HepG2 (cell line): ENCODE results near the gene AHCYL2. TPM values are rescaled to one million over a fixed set of nuclear protein-coding genes. Genes with fewer than 3 reads are reported as not detected.

Source experiments
- CHD2 ChIP-seq: IDR thresholded peaks from 2 replicates; pipeline ENCODE4 v1.6.1; 2011; ENCODE audit warnings: low read depth, low read length, improper control_type of control experiment
- KLF12 ChIP-seq: sonication (generic); formaldehyde crosslinking; IDR thresholded peaks from 2 replicates; pipeline ENCODE4 v1.4.0; 2020; ENCODE audit warnings: missing genetic modification reagents, borderline replicate concordance
- MXD1 ChIP-seq: sonication (generic); formaldehyde crosslinking; IDR thresholded peaks from 2 replicates; pipeline ENCODE4 v1.4.0; 2020; ENCODE audit warnings: mild to moderate bottlenecking, missing genetic modification reagents
- ONECUT2 ChIP-seq: sonication (generic); formaldehyde crosslinking; IDR thresholded peaks from 2 replicates; pipeline ENCODE4 v1.4.0; 2020; ENCODE audit warnings: missing genetic modification reagents
- PATZ1 ChIP-seq: sonication (generic); formaldehyde crosslinking; IDR thresholded peaks from 2 replicates; pipeline ENCODE4 v1.4.0; 2020; ENCODE audit warnings: missing genetic modification reagents
- RBFOX2 ChIP-seq: fragments of 200-400 bp; formaldehyde crosslinking; IDR thresholded peaks from 2 replicates; pipeline ENCODE4 v1.6.1; 2017; ENCODE audit warnings: low read depth, mild to moderate bottlenecking, low read length
- SP5 ChIP-seq: IDR thresholded peaks from 2 replicates; pipeline ENCODE4 v1.6.1; 2016; ENCODE audit warnings: low read depth, borderline replicate concordance
- TAF1 ChIP-seq: sonication (generic); formaldehyde crosslinking; IDR thresholded peaks from 2 replicates; pipeline ENCODE4 v1.4.0; 2020; ENCODE audit warnings: missing genetic modification reagents
- ZBTB40 ChIP-seq, 2 experiments: fragments of 450-650 bp in 1 of 2; sonication (generic) in 1 of 2; formaldehyde crosslinking in 1 of 2; IDR thresholded peaks; 2 replicates each; pipeline versions ENCODE4 v1.6.1 to v1.8.0; 2016 to 2022; ENCODE audit warnings: antibody characterized with exemption in 1 of 2, mild to moderate bottlenecking in 1 of 2, missing genetic modification reagents in 1 of 2
- polyA plus RNA-seq, 8 experiments: library from polyadenylated mRNA; depleted of rRNA in 3 of 8; stranded (reverse) in 7 of 8; unstranded in 1 of 8; fragments of >200 nt; fragmentation: Illumina TruSeq in 4 of 8; extraction: Trizol in 4 of 8; gene quantifications; 2 replicates each; pipeline versions ENCODE4 v1.2.1 to v1.2.3, GENCODE V29; 2011 to 2016; ENCODE audit warnings: low read depth in 4 of 8, missing spikeins in 1 of 8, mixed read lengths in 1 of 8; ENCODE audit not compliant: insufficient read depth in 1 of 8
- total RNA-seq, 5 experiments: library from RNA; depleted of rRNA; stranded (reverse); fragments of >200 nt; fragmentation: Illumina TruSeq; extraction: Trizol; gene quantifications; 2 replicates each; pipeline ENCODE4 v1.2.3, GENCODE V29; 2016; ENCODE audit warnings: low read depth in 1 of 5
- TF ChIP-seq, protein P1 (sequence below), 2 experiments: sonication (generic) in 1 of 2; formaldehyde crosslinking in 1 of 2; IDR thresholded peaks; 2 replicates each; pipeline versions ENCODE4 v1.4.0 to v1.6.1; 2016 to 2020; ENCODE audit warnings: borderline replicate concordance in 1 of 2, low read depth in 1 of 2, mild to moderate bottlenecking in 1 of 2, missing genetic modification reagents in 1 of 2

The AHCYL2 gene
- total and polyA plus RNA-seq, 2 of the 13 experiments (the other 11 are each of a cell fraction or from before 2014, with no cell fraction given): 9.5 to 14.7 TPM

DNA sequence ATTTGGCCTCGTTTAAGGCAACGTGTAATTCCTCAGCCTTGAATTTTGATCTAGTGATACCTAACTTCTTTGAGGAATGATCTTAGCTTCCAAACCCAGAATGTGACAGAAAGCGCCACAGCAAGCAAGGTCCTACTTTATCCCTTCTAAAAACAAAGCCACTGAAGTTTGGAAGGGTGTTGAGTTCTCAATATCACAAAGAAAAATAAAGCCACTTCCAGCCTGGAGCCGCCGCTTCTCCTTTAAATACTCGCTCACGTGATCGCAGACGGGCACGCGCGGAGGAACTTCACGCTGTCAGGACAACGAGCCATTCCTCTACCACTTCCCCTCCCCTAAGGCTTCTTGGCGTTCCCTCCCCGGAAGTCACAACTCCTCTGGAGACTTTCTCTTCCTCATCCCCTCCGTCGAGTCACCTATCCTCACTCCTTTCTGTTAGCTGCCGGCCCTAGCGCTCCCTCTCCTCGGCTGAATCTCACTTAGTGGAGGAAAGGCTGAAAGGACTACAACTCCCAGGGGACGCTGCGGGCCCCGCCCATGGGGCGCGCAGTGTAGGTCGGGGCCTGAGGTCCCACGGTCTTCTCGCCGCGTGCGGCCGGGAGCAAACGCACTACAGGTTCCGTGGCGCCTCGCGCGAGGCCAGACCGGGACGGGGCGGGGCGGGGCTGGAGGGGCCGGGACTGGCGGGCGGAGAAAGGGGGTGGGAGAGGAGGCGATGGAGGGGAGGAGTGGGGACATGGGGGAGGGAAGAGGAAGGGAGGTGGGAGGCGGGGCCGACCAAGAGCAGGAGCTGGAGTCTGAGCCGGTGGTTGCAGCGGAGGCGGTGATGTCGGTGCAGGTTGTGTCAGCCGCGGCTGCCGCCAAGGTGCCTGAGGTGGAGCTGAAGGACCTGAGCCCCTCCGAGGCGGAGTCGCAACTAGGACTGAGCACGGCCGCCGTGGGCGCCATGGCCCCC, at the start of gene AHCYL2 (continued):
- TF ChIP-seq ZBTB40 (IDR thresholded peaks at IDR 0.05): no peak
- TF ChIP-seq ZBTB40 (CRISPR knock-in tag; IDR thresholded peaks at IDR 0.05): peak; percentile 41; the same call in 1 of the 2 replicates
- peak; percentile 75 for TF ChIP-seq RBFOX2
- TF ChIP-seq CHD2: peak; percentile 90
- 0 out of 2 replicates have a peak, but pooled peaks have one; percentile 86 for TF ChIP-seq KLF12 (CRISPR knock-in tag)
- no peak for TF ChIP-seq ONECUT2 (CRISPR knock-in tag)
- TF ChIP-seq, protein P1, sequence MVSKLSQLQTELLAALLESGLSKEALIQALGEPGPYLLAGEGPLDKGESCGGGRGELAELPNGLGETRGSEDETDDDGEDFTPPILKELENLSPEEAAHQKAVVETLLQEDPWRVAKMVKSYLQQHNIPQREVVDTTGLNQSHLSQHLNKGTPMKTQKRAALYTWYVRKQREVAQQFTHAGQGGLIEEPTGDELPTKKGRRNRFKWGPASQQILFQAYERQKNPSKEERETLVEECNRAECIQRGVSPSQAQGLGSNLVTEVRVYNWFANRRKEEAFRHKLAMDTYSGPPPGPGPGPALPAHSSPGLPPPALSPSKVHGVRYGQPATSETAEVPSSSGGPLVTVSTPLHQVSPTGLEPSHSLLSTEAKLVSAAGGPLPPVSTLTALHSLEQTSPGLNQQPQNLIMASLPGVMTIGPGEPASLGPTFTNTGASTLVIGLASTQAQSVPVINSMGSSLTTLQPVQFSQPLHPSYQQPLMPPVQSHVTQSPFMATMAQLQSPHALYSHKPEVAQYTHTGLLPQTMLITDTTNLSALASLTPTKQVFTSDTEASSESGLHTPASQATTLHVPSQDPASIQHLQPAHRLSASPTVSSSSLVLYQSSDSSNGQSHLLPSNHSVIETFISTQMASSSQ (IDR thresholded peaks at IDR 0.05; ENCODE audit: low read depth): no peak
- TF ChIP-seq, protein P1 (CRISPR knock-in tag; IDR thresholded peaks at IDR 0.05; ENCODE audit: borderline replicate concordance): peak; percentile 67; the same call in 1 of the 2 replicates
- peak; percentile 59 for TF ChIP-seq PATZ1 (CRISPR knock-in tag)
- peak; percentile 20; the same call in 1 of the 2 replicates for TF ChIP-seq MXD1 (CRISPR knock-in tag)
- peak; percentile 72; the same call in 1 of the 2 replicates for TF ChIP-seq SP5 (CRISPR knock-in tag)
- TF ChIP-seq TAF1 (CRISPR knock-in tag): peak; percentile 69
